Osteocyte (in vitro differentiated cells): ENCODE data around the gene INPP1. TPM values are rescaled to one million over a fixed set of nuclear protein-coding genes. Genes with fewer than 3 reads are reported as not detected.

Experiments used
- DNase-seq: peaks from one replicate; pipeline ENCODE4 v3.0.0; 2021; ENCODE audit warnings: mixed read lengths; ENCODE audit not compliant: unreplicated experiment; ENCODE audit errors: extremely low spot score
- H3K27ac Mint-ChIP-seq: one replicate; pipeline ENCODE4 v1.8.0; 2021; ENCODE audit warnings: mild to moderate bottlenecking, mixed read lengths; ENCODE audit not compliant: unreplicated experiment
- H3K27me3 Mint-ChIP-seq: one replicate; pipeline ENCODE4 v1.8.0; 2021; ENCODE audit warnings: mixed read lengths; ENCODE audit not compliant: unreplicated experiment
- H3K36me3 Mint-ChIP-seq: one replicate; pipeline ENCODE4 v1.8.0; 2021; ENCODE audit warnings: mixed read lengths; ENCODE audit not compliant: unreplicated experiment
- H3K4me1 Mint-ChIP-seq: one replicate; pipeline ENCODE4 v1.8.0; 2021; ENCODE audit warnings: mixed read lengths; ENCODE audit not compliant: unreplicated experiment
- H3K4me3 Mint-ChIP-seq: one replicate; pipeline ENCODE4 v1.8.0; 2021; ENCODE audit warnings: mild to moderate bottlenecking, moderate library complexity, mixed read lengths; ENCODE audit not compliant: unreplicated experiment
- H3K9me3 Mint-ChIP-seq: one replicate; pipeline ENCODE4 v1.8.0; 2021; ENCODE audit warnings: mixed read lengths; ENCODE audit not compliant: unreplicated experiment
- CTCF ChIP-seq: fragments of 200-600 bp; sonication (generic); IDR thresholded peaks from 2 replicates; pipeline ENCODE4 v1.5.0; 2021; ENCODE audit warnings: antibody characterized with exemption, mild to moderate bottlenecking, moderate library complexity
- total RNA-seq: library from RNA; stranded (reverse); gene quantifications from 2 replicates; pipeline ENCODE4 v1.2.1, GENCODE V29; 2021

INPP1 gene
- total RNA-seq, 1 donor from 2014 or later = 17.3 TPM

GRCh38 chr2:190350371-190350770 is 7.0 kb downstream of the INPP1 start:
- peaks cover 6% of the 10 kb centered on the region for H3K4me1 Mint-ChIP-seq
- H3K9me3 Mint-ChIP-seq = no peaks in the 10 kb centered on the region
- no peak for DNase-seq
- no peak for TF ChIP-seq CTCF
- no peaks in the 10 kb centered on the region for H3K27me3 Mint-ChIP-seq
- no peaks in the 10 kb centered on the region for H3K36me3 Mint-ChIP-seq
- no peak overlapping the region for H3K4me3 Mint-ChIP-seq
- no peak overlapping the region for H3K27ac Mint-ChIP-seq

- no peak for TF ChIP-seq CTCF
- no peak for DNase-seq
- no peaks in the 10 kb centered on the region for H3K27me3 Mint-ChIP-seq
- no peaks in the 10 kb centered on the region for H3K36me3 Mint-ChIP-seq
- no peaks in the 10 kb centered on the region for H3K9me3 Mint-ChIP-seq
- no peak overlapping the region for H3K4me3 Mint-ChIP-seq
- H3K4me1 Mint-ChIP-seq = peaks cover 3% of the 10 kb centered on the region
- H3K27ac Mint-ChIP-seq = no peak overlapping the region
Observed at GRCh38 chr2:190351955-190352354, 8.6 kb downstream of the INPP1 start.

- no peak for DNase-seq
- Mint-ChIP-seq H3K4me1 (peaks cover 11% of the 10 kb centered on the region), H3K27me3 (no peaks in the 10 kb centered on the region), H3K36me3 (no peaks in the 10 kb centered on the region), H3K9me3 (no peaks in the 10 kb centered on the region), H3K27ac (no peak overlapping the region), H3K4me3 (no peak overlapping the region)
- TF ChIP-seq CTCF = no peak
Observed at GRCh38 chr2:190352668-190353536, 9.5 kb downstream of the INPP1 start.

GRCh38 chr2:190353537-190353899 is 10.1 kb downstream of the INPP1 start:
- Mint-ChIP-seq H3K27me3 (no peaks in the 10 kb centered on the region), H3K27ac (no peak overlapping the region), H3K4me3 (no peak overlapping the region), H3K36me3 (no peaks in the 10 kb centered on the region), H3K9me3 (no peaks in the 10 kb centered on the region), H3K4me1 (peaks cover 11% of the 10 kb centered on the region)
- no peak for TF ChIP-seq CTCF
- DNase-seq = no peak

GRCh38 chr2:190354003-190354690 is 10.8 kb downstream of the INPP1 start:
- H3K9me3 Mint-ChIP-seq = no peaks in the 10 kb centered on the region
- H3K27me3 Mint-ChIP-seq = no peaks in the 10 kb centered on the region
- no peak overlapping the region for H3K4me3 Mint-ChIP-seq
- no peak for TF ChIP-seq CTCF
- no peaks in the 10 kb centered on the region for H3K36me3 Mint-ChIP-seq
- H3K27ac Mint-ChIP-seq = no peak overlapping the region
- H3K4me1 Mint-ChIP-seq = peaks cover 17% of the 10 kb centered on the region
- no peak for DNase-seq
